ENCODE data around the gene SMIM13. TPM values are rescaled to one million over a fixed set of nuclear protein-coding genes. Genes with fewer than 3 reads are reported as not detected.

Gene SMIM13
- total RNA-seq, 1 donor from 2014 or later, result 24.2 TPM

DNA sequence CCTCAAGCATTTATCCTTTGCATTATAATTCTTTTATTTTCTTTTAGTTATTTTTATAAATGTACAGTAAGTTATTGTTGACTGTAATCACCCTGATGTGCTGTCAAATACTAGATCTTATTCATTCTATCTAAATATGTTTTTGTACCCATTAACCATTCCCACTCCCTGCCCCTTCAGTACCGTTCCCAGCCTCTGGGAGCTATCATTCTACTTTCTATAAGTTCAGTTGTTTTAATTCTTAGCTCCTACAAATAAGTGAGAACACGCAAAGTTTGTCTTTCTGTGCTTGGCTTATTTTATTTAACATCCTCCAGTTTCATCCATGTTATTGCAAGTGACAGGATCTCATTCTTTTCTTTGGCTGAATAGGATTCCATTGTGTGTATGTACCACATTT, 30.3 kb downstream of the SMIM13 start:
- H3K4me1 ChIP-seq (ENCODE audit: insufficient read depth, low read length), result peaks cover 16% of the 10 kb centered on the region
- H3K79me2 ChIP-seq (ENCODE audit: insufficient read depth, low read length), result peaks cover 79% of the 10 kb centered on the region
- no peak overlapping the region for H3K4me3 Mint-ChIP-seq (ENCODE audit: unreplicated experiment)
- H3K9me3 Mint-ChIP-seq (ENCODE audit: unreplicated experiment), result peaks cover 3% of the 10 kb centered on the region
- peaks cover 12% of the 10 kb centered on the region for H3K36me3 Mint-ChIP-seq (ENCODE audit: low read depth, unreplicated experiment)
- H3K36me3 ChIP-seq (ENCODE audit: insufficient read depth, low read length), result no peaks in the 10 kb centered on the region
- no peak overlapping the region for H2AFZ ChIP-seq (ENCODE audit: low read depth, low read length)
- H3K27me3 Mint-ChIP-seq (ENCODE audit: low read depth, unreplicated experiment), result no peaks in the 10 kb centered on the region
- no peak overlapping the region for H3K27ac Mint-ChIP-seq (ENCODE audit: unreplicated experiment)
- H3K27me3 ChIP-seq (ENCODE audit: insufficient read depth, low read length), result no peaks in the 10 kb centered on the region
- DNase-seq (ENCODE audit: low read depth) (no peak), FAIRE-seq (no peak)
- no peak overlapping the region for H3K4me3 ChIP-seq (ENCODE audit: insufficient read depth, low read depth, low read length)
- H3K4me2 ChIP-seq (ENCODE audit: low read length), result no peak overlapping the region
- peaks cover 7% of the 10 kb centered on the region for H3K4me1 Mint-ChIP-seq (ENCODE audit: low read depth, unreplicated experiment)
- TF ChIP-seq EZH2 (IDR thresholded peaks at IDR 0.05; ENCODE audit: insufficient read depth, low read length), result no peak
- TF ChIP-seq, protein P1, sequence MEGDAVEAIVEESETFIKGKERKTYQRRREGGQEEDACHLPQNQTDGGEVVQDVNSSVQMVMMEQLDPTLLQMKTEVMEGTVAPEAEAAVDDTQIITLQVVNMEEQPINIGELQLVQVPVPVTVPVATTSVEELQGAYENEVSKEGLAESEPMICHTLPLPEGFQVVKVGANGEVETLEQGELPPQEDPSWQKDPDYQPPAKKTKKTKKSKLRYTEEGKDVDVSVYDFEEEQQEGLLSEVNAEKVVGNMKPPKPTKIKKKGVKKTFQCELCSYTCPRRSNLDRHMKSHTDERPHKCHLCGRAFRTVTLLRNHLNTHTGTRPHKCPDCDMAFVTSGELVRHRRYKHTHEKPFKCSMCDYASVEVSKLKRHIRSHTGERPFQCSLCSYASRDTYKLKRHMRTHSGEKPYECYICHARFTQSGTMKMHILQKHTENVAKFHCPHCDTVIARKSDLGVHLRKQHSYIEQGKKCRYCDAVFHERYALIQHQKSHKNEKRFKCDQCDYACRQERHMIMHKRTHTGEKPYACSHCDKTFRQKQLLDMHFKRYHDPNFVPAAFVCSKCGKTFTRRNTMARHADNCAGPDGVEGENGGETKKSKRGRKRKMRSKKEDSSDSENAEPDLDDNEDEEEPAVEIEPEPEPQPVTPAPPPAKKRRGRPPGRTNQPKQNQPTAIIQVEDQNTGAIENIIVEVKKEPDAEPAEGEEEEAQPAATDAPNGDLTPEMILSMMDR (IDR thresholded peaks at IDR 0.05; ENCODE audit: insufficient read depth, low read depth, low read length), result no peak
- H4K20me1 ChIP-seq (ENCODE audit: insufficient read depth, low read length), result peaks cover 72% of the 10 kb centered on the region
- no peaks in the 10 kb centered on the region for H3K9me3 ChIP-seq (ENCODE audit: insufficient read depth, low read depth, low read length)
- no peak overlapping the region for H3K9ac ChIP-seq (ENCODE audit: low read length)
- no peak overlapping the region for H3K27ac ChIP-seq (ENCODE audit: low read depth, low read length)

DNA sequence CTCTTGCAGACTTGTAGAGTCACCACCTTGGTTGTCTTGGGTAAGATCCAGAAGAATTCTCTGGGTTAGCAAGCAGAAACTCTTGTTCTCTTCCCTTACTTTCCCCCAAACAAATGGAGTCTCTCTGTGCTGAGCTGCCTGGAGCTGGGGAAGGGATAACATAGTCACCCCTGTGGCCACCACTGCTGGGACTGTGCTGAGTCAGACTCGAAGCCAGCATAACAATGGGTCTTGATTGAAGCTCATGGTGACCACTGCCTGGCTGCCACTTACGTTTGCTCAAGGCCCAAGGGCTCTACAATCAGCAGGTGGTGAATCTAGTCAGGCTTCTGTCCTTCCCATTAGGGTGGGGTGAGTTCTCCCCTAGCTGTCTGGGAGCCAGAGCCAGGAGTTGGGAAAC, 33.2 kb downstream of the SMIM13 start:
- Histone ChIP-seq H3K9me3 (ENCODE audit: insufficient read depth, low read depth, low read length) (no peaks in the 10 kb centered on the region), H2AFZ (ENCODE audit: low read depth, low read length) (no peak overlapping the region), H3K4me1 (ENCODE audit: insufficient read depth, low read length) (peaks cover 11% of the 10 kb centered on the region), H3K4me2 (ENCODE audit: low read length) (peak overlapping the region; percentile 34), H3K36me3 (ENCODE audit: insufficient read depth, low read length) (no peaks in the 10 kb centered on the region), H3K79me2 (ENCODE audit: insufficient read depth, low read length) (peaks cover 68% of the 10 kb centered on the region), H3K4me3 (ENCODE audit: insufficient read depth, low read depth, low read length) (no peak overlapping the region), H3K27me3 (ENCODE audit: insufficient read depth, low read length) (no peaks in the 10 kb centered on the region), H3K27ac (ENCODE audit: low read depth, low read length) (no peak overlapping the region), H4K20me1 (ENCODE audit: insufficient read depth, low read length) (peaks cover 73% of the 10 kb centered on the region), H3K9ac (ENCODE audit: low read length) (no peak overlapping the region)
- Mint-ChIP-seq H3K27ac (ENCODE audit: unreplicated experiment) (no peak overlapping the region), H3K27me3 (ENCODE audit: low read depth, unreplicated experiment) (no peaks in the 10 kb centered on the region), H3K4me1 (ENCODE audit: low read depth, unreplicated experiment) (peaks cover 14% of the 10 kb centered on the region), H3K9me3 (ENCODE audit: unreplicated experiment) (peaks cover 3% of the 10 kb centered on the region), H3K4me3 (ENCODE audit: unreplicated experiment) (no peak overlapping the region), H3K36me3 (ENCODE audit: low read depth, unreplicated experiment) (peaks cover 13% of the 10 kb centered on the region)
- no peak for TF ChIP-seq EZH2 (IDR thresholded peaks at IDR 0.05; ENCODE audit: insufficient read depth, low read length)
- TF ChIP-seq, protein P1 (IDR thresholded peaks at IDR 0.05; ENCODE audit: insufficient read depth, low read depth, low read length), result no peak
- FAIRE-seq (no peak), DNase-seq (ENCODE audit: low read depth) (peak; percentile 52)

DNA sequence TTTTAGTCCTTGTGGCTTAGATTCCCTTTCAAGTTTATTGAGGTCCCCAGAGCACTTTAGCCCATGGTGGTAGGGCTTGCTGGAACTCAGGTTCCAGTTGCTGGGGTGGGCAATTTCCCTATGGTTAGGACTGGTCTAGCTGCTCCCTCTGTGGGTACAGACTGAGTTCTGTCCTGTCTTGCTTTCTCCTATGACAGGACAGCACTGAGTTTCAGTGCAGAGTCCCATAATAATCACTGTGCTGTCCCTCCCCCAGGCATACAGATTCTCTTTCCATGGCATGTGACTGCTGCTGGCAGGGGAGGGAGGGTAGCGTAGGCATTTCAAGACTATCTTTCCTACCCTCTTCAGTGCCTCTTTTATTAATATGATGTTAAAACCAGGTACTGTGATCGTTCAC, 35.0 kb downstream of the SMIM13 start:
- no peaks in the 10 kb centered on the region for H3K27me3 ChIP-seq (ENCODE audit: insufficient read depth, low read length)
- Mint-ChIP-seq H3K4me1 (ENCODE audit: low read depth, unreplicated experiment) (peaks cover 14% of the 10 kb centered on the region), H3K36me3 (ENCODE audit: low read depth, unreplicated experiment) (peaks cover 13% of the 10 kb centered on the region), H3K4me3 (ENCODE audit: unreplicated experiment) (no peak overlapping the region), H3K9me3 (ENCODE audit: unreplicated experiment) (peaks cover 3% of the 10 kb centered on the region), H3K27ac (ENCODE audit: unreplicated experiment) (no peak overlapping the region), H3K27me3 (ENCODE audit: low read depth, unreplicated experiment) (no peaks in the 10 kb centered on the region)
- peaks cover 57% of the 10 kb centered on the region for H4K20me1 ChIP-seq (ENCODE audit: insufficient read depth, low read length)
- DNase-seq (ENCODE audit: low read depth) (no peak), FAIRE-seq (no peak)
- no peak overlapping the region for H2AFZ ChIP-seq (ENCODE audit: low read depth, low read length)
- H3K79me2 ChIP-seq (ENCODE audit: insufficient read depth, low read length), result peaks cover 60% of the 10 kb centered on the region
- no peak for TF ChIP-seq EZH2 (IDR thresholded peaks at IDR 0.05; ENCODE audit: insufficient read depth, low read length)
- TF ChIP-seq, protein P1 (IDR thresholded peaks at IDR 0.05; ENCODE audit: insufficient read depth, low read depth, low read length), result no peak
- H3K9me3 ChIP-seq (ENCODE audit: insufficient read depth, low read depth, low read length), result no peaks in the 10 kb centered on the region
- no peak overlapping the region for H3K4me2 ChIP-seq (ENCODE audit: low read length)
- no peak overlapping the region for H3K4me3 ChIP-seq (ENCODE audit: insufficient read depth, low read depth, low read length)
- H3K9ac ChIP-seq (ENCODE audit: low read length), result no peak overlapping the region
- no peak overlapping the region for H3K27ac ChIP-seq (ENCODE audit: low read depth, low read length)
- H3K4me1 ChIP-seq (ENCODE audit: insufficient read depth, low read length), result peaks cover 6% of the 10 kb centered on the region
- H3K36me3 ChIP-seq (ENCODE audit: insufficient read depth, low read length), result no peaks in the 10 kb centered on the region
